Amniotic epithelial cell (primary cell): ENCODE results near the gene CST7.
"Not testable (repeated sequence)": the region's sequence is repeated elsewhere in the genome, so short reads cannot be mapped to it uniquely, and the experiment has no call there.

ENCODE experiments used
- DNase-seq: peaks from one replicate; pipeline ENCODE4 v3.0.0-alpha.2; 2010; ENCODE audit warnings: low read depth

The CST7 gene

GRCh38 chr20:24929867-24930723, 19.0 kb upstream of the CST7 start:
- DNase-seq = not testable (repeated sequence)

DNA sequence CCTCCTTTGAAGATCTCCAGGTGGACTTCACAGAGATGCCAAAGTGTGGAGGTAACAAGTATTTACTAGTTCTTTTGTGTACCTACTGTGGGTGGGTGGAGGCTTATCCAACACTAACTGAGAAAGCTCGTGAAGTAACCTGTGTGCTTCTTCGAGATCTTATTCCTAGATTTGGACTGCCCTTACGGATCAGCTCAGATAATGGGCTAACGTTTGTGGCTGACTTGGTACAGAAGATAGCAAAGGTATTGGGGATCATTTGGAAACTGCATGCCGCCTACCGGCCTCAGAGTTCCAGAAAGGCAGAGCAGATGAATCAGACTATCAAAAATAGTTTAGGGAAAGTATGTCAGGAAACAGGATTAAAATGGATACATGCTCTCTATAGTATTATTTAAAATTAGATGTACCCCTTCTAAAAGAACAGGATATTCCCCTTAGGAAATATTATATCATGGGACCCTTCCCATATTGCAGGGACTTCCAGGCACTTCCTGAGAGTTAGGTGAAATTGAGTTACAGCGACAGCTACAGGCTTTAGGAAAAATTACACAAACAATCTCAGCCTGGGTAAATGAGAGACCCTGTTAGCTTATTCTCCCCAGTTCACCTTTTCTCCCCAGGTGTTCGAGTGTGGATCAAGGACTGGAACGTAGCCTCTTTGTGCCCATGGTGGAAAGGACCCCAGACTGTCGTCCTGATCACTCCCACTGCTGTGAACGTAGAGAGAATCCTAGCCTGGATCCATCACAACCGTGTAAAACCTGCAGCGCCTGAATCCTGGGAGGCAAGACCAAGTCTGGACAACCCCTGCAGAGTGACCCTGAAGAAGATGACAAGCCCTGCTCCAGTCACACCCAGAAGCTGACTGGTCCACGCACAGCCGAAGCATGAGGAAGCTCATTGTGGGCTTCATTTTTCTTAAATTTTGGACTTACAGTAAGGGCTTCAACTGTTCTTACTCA, 18.1 kb upstream of the CST7 start:
- not testable (repeated sequence) for DNase-seq

- DNase-seq = not testable (repeated sequence)
These were observed 17.2 kb upstream of the CST7 start for GRCh38 chr20:24931893-24932292.

DNA sequence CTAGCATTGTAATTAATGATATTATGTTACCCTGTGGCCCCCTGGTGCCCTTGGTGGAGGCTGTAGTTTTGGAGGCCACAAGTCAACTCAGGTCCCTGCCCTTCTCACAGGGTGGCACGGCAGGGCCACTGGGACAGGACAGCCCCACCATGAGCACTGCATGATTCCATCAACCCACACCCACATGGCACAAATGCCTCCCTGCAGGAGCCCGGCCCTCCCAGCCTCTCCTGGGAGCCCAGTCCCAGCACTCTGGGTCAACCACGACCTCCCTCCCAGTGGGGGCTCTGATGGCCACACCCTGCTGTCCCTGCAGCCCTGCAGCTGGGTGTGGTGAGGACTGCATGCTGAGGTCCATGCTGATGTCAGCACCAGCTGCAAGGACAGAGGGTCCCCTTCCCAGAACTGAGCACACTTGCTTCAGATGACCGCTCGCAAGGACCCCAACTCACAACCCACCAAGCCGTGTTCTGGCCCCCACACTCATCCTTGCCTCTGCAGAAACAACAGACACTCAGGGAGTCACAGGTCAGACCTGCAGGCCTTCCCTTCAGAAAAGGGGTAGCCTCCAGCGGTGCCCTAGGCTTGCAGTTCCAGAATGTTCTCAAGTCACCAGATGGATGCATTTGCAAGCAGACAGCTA, 15.7 kb upstream of the CST7 start:
- DNase-seq = no peak

DNA sequence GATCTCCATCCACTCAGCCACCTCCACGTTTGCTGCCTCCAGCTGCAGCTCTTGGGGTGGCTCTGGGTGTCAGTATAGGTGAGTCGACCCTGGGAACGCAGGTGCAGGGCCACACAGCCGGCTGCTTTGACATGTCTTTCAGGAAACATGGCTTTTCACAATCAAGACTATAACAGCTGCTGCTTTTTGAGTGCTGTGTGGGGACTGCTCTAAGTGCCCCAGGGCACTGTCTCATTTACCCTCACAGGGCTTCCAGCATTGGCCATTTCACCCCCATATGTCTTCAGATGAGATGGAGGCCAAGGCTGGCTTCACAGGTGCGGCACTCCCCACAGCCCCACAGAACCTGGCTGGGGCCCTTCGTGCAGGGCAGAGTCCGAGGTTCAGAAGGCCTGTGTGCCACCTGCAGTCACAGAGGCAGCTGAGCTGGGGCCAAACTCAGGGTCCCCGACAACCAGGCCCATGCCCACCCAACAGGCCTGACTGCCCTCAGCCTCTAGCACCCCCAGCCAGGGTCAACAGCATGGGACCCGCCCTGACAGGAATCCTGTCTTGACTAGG, 14.9 kb upstream of the CST7 start:
- no peak for DNase-seq

- DNase-seq = no peak
These were observed 14.4 kb upstream of the CST7 start for GRCh38 chr20:24934716-24935115.

- no peak for DNase-seq
These were observed 13.9 kb upstream of the CST7 start for GRCh38 chr20:24935140-24935539.

GRCh38 chr20:24935766-24936525, 13.1 kb upstream of the CST7 start:
- no peak for DNase-seq

- DNase-seq = no peak
These were observed 12.3 kb upstream of the CST7 start for GRCh38 chr20:24936526-24937407.

GRCh38 chr20:24937579-24937978, 11.5 kb upstream of the CST7 start:
- DNase-seq = no peak

GRCh38 chr20:24938498-24938897, 10.6 kb upstream of the CST7 start:
- no peak for DNase-seq

- no peak for DNase-seq
These were observed 10.0 kb upstream of the CST7 start for GRCh38 chr20:24939036-24939435.

DNA sequence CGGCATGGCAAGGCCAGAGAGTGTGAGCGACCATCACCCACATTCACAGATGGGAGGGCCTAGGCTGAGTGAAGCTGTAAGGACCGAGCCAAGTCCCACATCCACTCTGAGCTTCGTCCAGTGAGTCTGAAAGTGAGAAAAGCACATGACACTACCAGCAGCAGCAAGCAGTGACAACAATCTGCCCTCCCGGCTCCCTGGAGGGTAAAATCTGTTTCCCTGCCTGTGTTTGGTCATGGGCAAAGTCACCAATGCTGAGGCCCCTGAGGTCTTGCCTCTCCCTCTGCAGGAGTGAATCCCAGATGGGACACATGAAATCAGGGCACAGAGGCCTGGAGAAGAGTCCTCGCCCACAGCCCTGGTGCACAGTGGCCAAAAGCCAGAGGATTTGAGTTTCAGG, 6.4 kb upstream of the CST7 start:
- DNase-seq = no peak

DNA sequence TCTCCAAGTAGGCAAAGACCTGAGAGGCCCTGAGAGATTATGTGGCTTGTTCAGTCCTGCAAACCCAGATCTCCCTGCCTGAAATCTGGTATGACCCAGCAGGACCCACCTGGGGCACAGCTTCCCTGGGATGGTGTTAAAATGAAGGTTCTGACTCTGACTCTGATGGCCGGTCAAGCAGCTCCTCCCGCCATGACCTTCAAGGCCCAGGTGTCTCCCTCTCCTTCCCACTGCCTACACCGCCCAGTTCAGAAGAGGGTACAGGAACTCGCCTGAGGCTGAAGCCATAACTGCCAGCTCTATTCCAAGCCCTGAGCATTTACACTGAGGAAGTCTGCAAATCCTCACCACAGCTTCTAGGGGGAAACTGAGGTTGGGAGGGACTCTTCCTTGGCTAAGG, 5.9 kb upstream of the CST7 start:
- no peak for DNase-seq

DNA sequence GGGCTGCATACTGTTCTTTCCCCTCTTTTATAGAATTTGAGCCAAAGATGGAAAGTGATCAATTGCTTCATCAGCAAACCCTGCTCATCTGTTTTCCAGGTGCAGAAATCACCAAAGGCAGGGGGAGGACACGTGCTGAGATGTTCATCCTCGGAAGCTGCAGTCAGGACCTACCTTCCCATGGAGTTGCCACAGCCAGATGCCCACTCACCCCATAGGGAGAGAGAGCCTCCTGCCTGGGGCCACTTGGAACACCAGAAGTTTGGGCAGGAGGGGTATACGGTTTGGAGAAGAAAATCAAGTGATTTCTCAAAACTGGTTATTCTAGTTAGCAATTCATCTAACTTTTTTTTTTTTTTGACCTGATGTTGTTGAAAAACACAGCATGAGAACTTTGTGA, 5.3 kb upstream of the CST7 start:
- no peak for DNase-seq

DNA sequence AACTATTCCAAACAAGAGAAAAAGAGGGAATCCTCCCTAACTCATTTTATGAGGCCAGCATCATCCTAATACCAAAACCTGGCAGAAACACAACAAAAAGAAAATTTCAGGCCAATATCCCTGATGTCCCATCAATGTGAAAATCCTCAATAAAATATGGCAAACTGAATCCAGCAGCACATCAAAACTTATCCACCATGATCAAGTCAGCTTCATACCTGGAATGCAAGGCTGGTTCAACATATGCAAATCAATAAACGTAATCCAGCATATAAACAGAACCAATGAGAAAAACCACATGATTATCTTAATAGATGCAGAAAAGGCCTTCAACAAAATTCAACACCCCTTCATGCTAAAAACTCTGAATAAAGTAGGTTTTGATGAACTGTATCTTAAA, 2.7 kb upstream of the CST7 start:
- DNase-seq = not testable (repeated sequence)

- not testable (repeated sequence) for DNase-seq
These were observed 602 bp upstream of the CST7 start for GRCh38 chr20:24948396-24948938.

- no peak for DNase-seq
These were observed 673 bp downstream of the CST7 start for GRCh38 chr20:24949756-24950127.

DNA sequence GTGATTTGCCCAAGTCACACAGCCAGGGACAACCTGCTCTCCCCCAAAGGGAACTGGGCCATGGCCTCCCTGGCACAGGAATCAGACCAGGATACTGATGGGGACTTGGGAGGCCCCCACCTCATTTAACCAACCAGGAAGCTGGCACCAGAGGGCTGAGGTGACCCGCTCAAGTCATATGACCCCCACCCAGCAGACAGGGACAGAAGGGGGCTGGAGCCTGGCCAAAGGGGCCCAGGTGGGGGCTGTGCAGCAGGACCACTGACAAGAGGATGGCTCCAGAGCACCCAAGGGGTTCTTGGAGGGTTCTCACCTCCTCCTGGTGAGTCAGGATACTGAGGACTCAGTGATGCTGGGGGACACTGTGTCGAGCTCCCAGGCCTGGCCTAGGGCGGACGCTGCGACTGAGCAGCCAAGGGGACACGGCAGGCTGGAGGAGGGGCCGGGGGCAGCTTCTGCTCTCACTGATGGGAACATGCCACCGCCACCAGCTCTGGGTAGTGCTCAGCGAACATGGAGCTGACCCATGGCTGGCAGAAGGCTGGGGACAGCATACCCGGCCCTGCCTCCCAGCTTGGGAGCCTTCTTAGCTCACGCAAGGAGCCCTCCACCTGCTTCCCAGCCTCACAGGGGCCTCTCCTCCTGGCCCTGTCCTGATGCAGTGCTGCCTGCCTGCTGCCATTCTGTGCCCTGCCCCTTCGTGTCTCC, 1.2 kb downstream of the CST7 start:
- no peak for DNase-seq
